Astrocyte (in vitro differentiated cells and primary cell): ENCODE data around the gene TMTC2. TPM values are rescaled to one million over a fixed set of nuclear protein-coding genes. Genes with fewer than 3 reads are reported as not detected.
"Not testable (repeated sequence)": the region's sequence is repeated elsewhere in the genome, so short reads cannot be mapped to it uniquely, and the experiment has no call there.

ENCODE experiments used
- DNase-seq: peaks from one replicate; pipeline ENCODE4 v3.0.0-alpha.2; 2010; ENCODE audit warnings: low read depth
- FAIRE-seq: peaks from 2 replicates; lab custom pipeline; 2011; peaks lifted over from hg19 to GRCh38; lab: Jason Lieb, UNC
- H2AFZ ChIP-seq: 2 replicates; pipeline ENCODE4 v1.6.0; 2012; ENCODE audit warnings: low read depth, low read length, inconsistent platforms
- H3K27ac ChIP-seq: 2 replicates; pipeline ENCODE4 v1.5.1; 2011; ENCODE audit warnings: low read depth, low read length, inconsistent platforms
- H3K27me3 ChIP-seq: 2 replicates; pipeline ENCODE4 v1.6.0; 2011; ENCODE audit warnings: low read length, inconsistent platforms; ENCODE audit not compliant: insufficient read depth
- H3K36me3 ChIP-seq: 2 replicates; pipeline ENCODE4 v1.5.1; 2011; ENCODE audit warnings: low read length, inconsistent platforms; ENCODE audit not compliant: insufficient read depth
- H3K4me1 ChIP-seq: 2 replicates; pipeline ENCODE4 v1.5.1; 2011; ENCODE audit warnings: low read length, inconsistent platforms; ENCODE audit not compliant: insufficient read depth
- H3K4me2 ChIP-seq: 2 replicates; pipeline ENCODE4 v1.6.0; 2012; ENCODE audit warnings: low read length, inconsistent platforms
- H3K4me3 ChIP-seq: 2 replicates; pipeline ENCODE4 v1.5.1; 2011; ENCODE audit warnings: low read depth, mild to moderate bottlenecking, low read length, inconsistent platforms; ENCODE audit not compliant: insufficient read depth
- H3K79me2 ChIP-seq: 2 replicates; pipeline ENCODE4 v1.6.0; 2012; ENCODE audit warnings: mild to moderate bottlenecking, low read length, inconsistent platforms; ENCODE audit not compliant: insufficient read depth
- H3K9ac ChIP-seq: 2 replicates; pipeline ENCODE4 v1.6.0; 2012; ENCODE audit warnings: mild to moderate bottlenecking, low read length, inconsistent platforms
- H3K9me3 ChIP-seq: 2 replicates; pipeline ENCODE4 v1.5.1; 2012; ENCODE audit warnings: low read depth, mild to moderate bottlenecking, low read length, inconsistent platforms; ENCODE audit not compliant: insufficient read depth
- H4K20me1 ChIP-seq: 2 replicates; pipeline ENCODE4 v1.6.0; 2012; ENCODE audit warnings: low read length, inconsistent platforms; ENCODE audit not compliant: insufficient read depth
- H3K27ac Mint-ChIP-seq: one replicate; pipeline ENCODE4 v1.8.0; 2021; ENCODE audit warnings: mild to moderate bottlenecking, mixed read lengths; ENCODE audit not compliant: unreplicated experiment
- H3K27me3 Mint-ChIP-seq: one replicate; pipeline ENCODE4 v1.8.0; 2021; ENCODE audit warnings: low read depth, mixed read lengths; ENCODE audit not compliant: unreplicated experiment
- H3K36me3 Mint-ChIP-seq: one replicate; pipeline ENCODE4 v1.8.0; 2021; ENCODE audit warnings: low read depth, mixed read lengths; ENCODE audit not compliant: unreplicated experiment
- H3K4me1 Mint-ChIP-seq: one replicate; pipeline ENCODE4 v1.8.0; 2021; ENCODE audit warnings: low read depth, mixed read lengths; ENCODE audit not compliant: unreplicated experiment
- H3K4me3 Mint-ChIP-seq: one replicate; pipeline ENCODE4 v1.8.0; 2021; ENCODE audit warnings: mild to moderate bottlenecking, moderate library complexity, mixed read lengths; ENCODE audit not compliant: unreplicated experiment
- H3K9me3 Mint-ChIP-seq: one replicate; pipeline ENCODE4 v1.8.0; 2021; ENCODE audit warnings: mild to moderate bottlenecking, mixed read lengths; ENCODE audit not compliant: unreplicated experiment
- EZH2 ChIP-seq: IDR thresholded peaks from 2 replicates; pipeline ENCODE4 v1.6.1; 2012; ENCODE audit warnings: mild to moderate bottlenecking, low read length, inconsistent platforms; ENCODE audit not compliant: insufficient read depth
- total RNA-seq: library from RNA; stranded (reverse); gene quantifications from 2 replicates; pipeline ENCODE4 v1.2.1, GENCODE V29; 2021
- TF ChIP-seq, protein P1 (sequence below): IDR thresholded peaks from 2 replicates; pipeline ENCODE4 v1.5.1; 2011; ENCODE audit warnings: low read depth, mild to moderate bottlenecking, inconsistent platforms, low read length, moderate library complexity; ENCODE audit not compliant: insufficient read depth

Gene TMTC2
- total RNA-seq, 1 donor from 2014 or later = 2.2 TPM

DNA sequence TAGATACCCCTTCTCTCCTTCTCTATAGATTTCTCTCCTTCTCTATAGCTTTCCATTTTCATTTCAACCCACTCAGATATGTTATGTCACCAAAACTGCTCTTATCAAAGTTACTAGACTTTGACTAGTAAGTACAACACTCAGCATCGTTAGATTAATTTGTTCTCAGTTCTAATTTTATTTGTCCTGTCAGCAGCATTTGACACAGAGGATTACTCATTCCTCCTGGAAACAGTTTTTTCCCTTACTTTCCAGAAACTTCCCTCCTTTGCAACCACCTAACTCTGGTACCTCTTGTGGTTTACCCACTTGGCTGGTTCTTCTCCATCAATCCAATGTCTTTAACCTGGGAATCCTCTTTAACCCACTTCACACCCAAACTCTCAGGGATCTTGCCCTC, 423.7 kb downstream of the TMTC2 start:
- DNase-seq (no peak), FAIRE-seq (no peak)
- H3K4me1 ChIP-seq = no peaks in the 10 kb centered on the region
- H3K36me3 Mint-ChIP-seq = no peaks in the 10 kb centered on the region
- H3K27ac Mint-ChIP-seq = no peak overlapping the region
- no peak overlapping the region for H2AFZ ChIP-seq
- H3K9me3 Mint-ChIP-seq = no peaks in the 10 kb centered on the region
- H4K20me1 ChIP-seq = no peaks in the 10 kb centered on the region
- H3K4me3 ChIP-seq = no peak overlapping the region
- H3K4me1 Mint-ChIP-seq = no peaks in the 10 kb centered on the region
- no peak overlapping the region for H3K27ac ChIP-seq
- H3K4me2 ChIP-seq = no peak overlapping the region
- TF ChIP-seq, protein P1, sequence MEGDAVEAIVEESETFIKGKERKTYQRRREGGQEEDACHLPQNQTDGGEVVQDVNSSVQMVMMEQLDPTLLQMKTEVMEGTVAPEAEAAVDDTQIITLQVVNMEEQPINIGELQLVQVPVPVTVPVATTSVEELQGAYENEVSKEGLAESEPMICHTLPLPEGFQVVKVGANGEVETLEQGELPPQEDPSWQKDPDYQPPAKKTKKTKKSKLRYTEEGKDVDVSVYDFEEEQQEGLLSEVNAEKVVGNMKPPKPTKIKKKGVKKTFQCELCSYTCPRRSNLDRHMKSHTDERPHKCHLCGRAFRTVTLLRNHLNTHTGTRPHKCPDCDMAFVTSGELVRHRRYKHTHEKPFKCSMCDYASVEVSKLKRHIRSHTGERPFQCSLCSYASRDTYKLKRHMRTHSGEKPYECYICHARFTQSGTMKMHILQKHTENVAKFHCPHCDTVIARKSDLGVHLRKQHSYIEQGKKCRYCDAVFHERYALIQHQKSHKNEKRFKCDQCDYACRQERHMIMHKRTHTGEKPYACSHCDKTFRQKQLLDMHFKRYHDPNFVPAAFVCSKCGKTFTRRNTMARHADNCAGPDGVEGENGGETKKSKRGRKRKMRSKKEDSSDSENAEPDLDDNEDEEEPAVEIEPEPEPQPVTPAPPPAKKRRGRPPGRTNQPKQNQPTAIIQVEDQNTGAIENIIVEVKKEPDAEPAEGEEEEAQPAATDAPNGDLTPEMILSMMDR = no peak
- TF ChIP-seq EZH2 = no peak
- H3K36me3 ChIP-seq = no peaks in the 10 kb centered on the region
- H3K27me3 ChIP-seq = no peaks in the 10 kb centered on the region
- H3K9me3 ChIP-seq = no peaks in the 10 kb centered on the region
- H3K9ac ChIP-seq = no peak overlapping the region
- H3K27me3 Mint-ChIP-seq = no peaks in the 10 kb centered on the region
- H3K4me3 Mint-ChIP-seq = no peak overlapping the region
- H3K79me2 ChIP-seq = no peaks in the 10 kb centered on the region

DNA sequence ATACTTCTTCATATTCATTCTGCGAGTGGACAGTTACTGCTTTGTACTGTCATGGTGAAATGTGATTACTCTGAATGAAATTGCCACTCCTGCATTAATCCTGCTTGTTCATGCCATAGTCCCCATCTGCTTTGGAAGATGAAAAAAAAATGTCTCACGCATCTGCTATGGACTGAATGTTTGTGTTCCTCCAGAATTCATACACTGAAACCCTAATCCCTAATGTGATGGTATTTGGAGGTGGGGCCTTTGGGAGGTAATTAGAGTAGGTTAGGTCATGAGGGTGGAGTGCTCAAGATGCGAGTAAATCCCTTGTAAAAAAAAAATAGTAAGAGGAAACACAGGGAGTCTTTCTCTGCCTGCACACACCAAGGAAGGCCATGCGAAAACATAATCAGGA, 427.2 kb downstream of the TMTC2 start:
- Mint-ChIP-seq H3K36me3 (no peaks in the 10 kb centered on the region), H3K27ac (no peak overlapping the region), H3K9me3 (no peaks in the 10 kb centered on the region), H3K4me3 (no peak overlapping the region), H3K4me1 (no peaks in the 10 kb centered on the region), H3K27me3 (no peaks in the 10 kb centered on the region)
- no peaks in the 10 kb centered on the region for H3K79me2 ChIP-seq
- H3K9me3 ChIP-seq = no peaks in the 10 kb centered on the region
- TF ChIP-seq EZH2 = no peak
- TF ChIP-seq, protein P1 = no peak
- no peaks in the 10 kb centered on the region for H3K36me3 ChIP-seq
- no peaks in the 10 kb centered on the region for H3K4me1 ChIP-seq
- H3K9ac ChIP-seq = no peak overlapping the region
- no peak overlapping the region for H3K4me3 ChIP-seq
- no peak overlapping the region for H3K27ac ChIP-seq
- no peaks in the 10 kb centered on the region for H3K27me3 ChIP-seq
- FAIRE-seq (no peak), DNase-seq (no peak)
- H2AFZ ChIP-seq = no peak overlapping the region
- H4K20me1 ChIP-seq = no peaks in the 10 kb centered on the region
- no peak overlapping the region for H3K4me2 ChIP-seq

- Histone ChIP-seq H3K27ac (no peak overlapping the region), H3K27me3 (no peaks in the 10 kb centered on the region), H3K4me2 (no peak overlapping the region), H2AFZ (no peak overlapping the region), H3K36me3 (no peaks in the 10 kb centered on the region), H3K9ac (no peak overlapping the region), H3K9me3 (no peaks in the 10 kb centered on the region), H3K79me2 (no peaks in the 10 kb centered on the region), H3K4me3 (no peak overlapping the region), H3K4me1 (no peaks in the 10 kb centered on the region), H4K20me1 (no peaks in the 10 kb centered on the region)
- Mint-ChIP-seq H3K4me3 (no peak overlapping the region), H3K27me3 (no peaks in the 10 kb centered on the region), H3K36me3 (no peaks in the 10 kb centered on the region), H3K4me1 (no peaks in the 10 kb centered on the region), H3K27ac (no peak overlapping the region), H3K9me3 (no peaks in the 10 kb centered on the region)
- TF ChIP-seq, protein P1 = no peak
- TF ChIP-seq EZH2 = no peak
- DNase-seq = no peak
- no peak for FAIRE-seq
Observed at GRCh38 chr12:83114966-83115365, 428.3 kb downstream of the TMTC2 start.

DNA sequence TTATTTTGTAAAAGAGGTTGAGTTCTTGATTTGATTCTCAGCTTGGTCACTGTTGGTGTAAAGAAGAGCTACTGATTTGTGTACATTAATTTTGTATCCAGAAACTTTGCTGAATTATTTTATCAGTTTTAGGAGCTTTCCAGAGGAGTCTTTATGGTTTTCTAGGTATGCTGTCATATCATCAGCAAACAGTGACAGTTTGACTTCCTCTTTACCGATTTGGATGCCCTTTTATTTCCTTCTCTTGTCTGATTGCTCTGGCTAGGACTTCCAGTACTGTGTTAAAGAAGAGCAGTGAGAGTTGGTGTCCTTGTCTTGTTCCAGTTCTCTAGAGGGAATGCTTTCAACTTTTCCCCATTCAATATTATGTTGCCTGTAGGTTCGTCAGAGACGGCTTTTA, 431.2 kb downstream of the TMTC2 start:
- H4K20me1 ChIP-seq, H3K4me1 ChIP-seq, FAIRE-seq, H3K27me3 ChIP-seq, H3K27ac ChIP-seq, H2AFZ ChIP-seq, H3K4me2 ChIP-seq, H3K4me3 ChIP-seq, H3K9me3 ChIP-seq, H3K79me2 ChIP-seq, H3K4me1 Mint-ChIP-seq, H3K27me3 Mint-ChIP-seq, H3K4me3 Mint-ChIP-seq, H3K9ac ChIP-seq, DNase-seq, H3K27ac Mint-ChIP-seq, H3K36me3 Mint-ChIP-seq, H3K9me3 Mint-ChIP-seq, H3K36me3 ChIP-seq: not testable (repeated sequence)
